H1 (cell line): ENCODE data around the gene EDEM1. TPM values are rescaled to one million over a fixed set of nuclear protein-coding genes. Genes with fewer than 3 reads are reported as not detected.
A peak's percentile ranks its signal among the peaks of the same experiment; 100 is the strongest.

Experiments
- CTCF ChIA-PET: fragments of 300-600 bp; sonication (Branson Sonifier 250); formaldehyde crosslinking; loops from one replicate; lab custom pipeline; 2021; ENCODE audit not compliant: partially characterized antibody; lab: Charles Lee
- POLR2A ChIA-PET: fragments of 300-600 bp; sonication (Branson Sonifier 250); formaldehyde crosslinking; loops from one replicate; lab custom pipeline; 2021; ENCODE audit warnings: inconsistent platforms; ENCODE audit not compliant: partially characterized antibody; lab: Charles Lee
- DNase-seq, 2 experiments: peaks; one replicate each; pipeline versions ENCODE4 v3.0.0 to v3.0.0-alpha.2; 2010 to 2022; ENCODE audit warnings: low spot score in 2 of 2, low read depth in 1 of 2, mixed read lengths in 1 of 2
- FAIRE-seq: peaks from 2 replicates; lab custom pipeline; 2011; peaks lifted over from hg19 to GRCh38; lab: Jason Lieb, UNC
- H2AFZ ChIP-seq: 2 replicates; pipeline ENCODE4 v1.8.1; 2012; ENCODE audit warnings: low read length, inconsistent platforms
- H2AK5ac ChIP-seq: 2 replicates; pipeline ENCODE4 v1.6.1; 2013; ENCODE audit warnings: low read depth, low read length
- H2BK120ac ChIP-seq: replicated peaks from 2 replicates; pipeline ENCODE3; 2013; ENCODE audit warnings: low read depth, low read length, inconsistent platforms
- H2BK12ac ChIP-seq: 2 replicates; pipeline ENCODE4 v1.6.1; 2013; ENCODE audit warnings: low read depth, low read length
- H2BK15ac ChIP-seq: 2 replicates; pipeline ENCODE4 v1.6.1; 2013; ENCODE audit warnings: low read length
- H2BK20ac ChIP-seq: 2 replicates; pipeline ENCODE4 v1.6.1; 2013; ENCODE audit warnings: low read length
- H2BK5ac ChIP-seq: 2 replicates; pipeline ENCODE4 v1.6.1; 2013; ENCODE audit warnings: low read depth, low read length
- H3K14ac ChIP-seq: 2 replicates; pipeline ENCODE4 v1.6.1; 2013; ENCODE audit warnings: inconsistent platforms; ENCODE audit not compliant: insufficient read length
- H3K18ac ChIP-seq: 2 replicates; pipeline ENCODE4 v1.6.1; 2013; ENCODE audit warnings: low read length; ENCODE audit errors: extremely low read depth
- H3K23ac ChIP-seq: 2 replicates; pipeline ENCODE4 v1.6.1; 2013; ENCODE audit warnings: inconsistent platforms; ENCODE audit not compliant: insufficient read length
- H3K23me2 ChIP-seq: 2 replicates; pipeline ENCODE4 v1.6.1; 2013; ENCODE audit warnings: low read depth, low read length
- H3K27ac ChIP-seq: 2 replicates; pipeline ENCODE4 v1.6.1; 2011; ENCODE audit warnings: low read depth, low read length, inconsistent platforms
- H3K27me3 ChIP-seq, 4 experiments: replicated peaks in 1 of 4; 1 replicate in 1 of 4; 2 replicates in 3 of 4; pipeline versions ENCODE4 v1.6.1 to v1.8.1; 2011 to 2013; ENCODE audit warnings: low read length in 3 of 4, mild to moderate bottlenecking in 3 of 4, inconsistent platforms in 2 of 4, mixed read lengths in 2 of 4, moderate library complexity in 1 of 4; ENCODE audit not compliant: control insufficient read depth in 3 of 4, insufficient read depth in 3 of 4; ENCODE audit errors: extremely low read depth in 1 of 4
- H3K36me3 ChIP-seq, 4 experiments: 2 replicates each; pipeline versions ENCODE4 v1.6.1 to v1.8.1; 2011 to 2013; ENCODE audit warnings: mild to moderate bottlenecking in 4 of 4, low read length in 3 of 4, moderate library complexity in 2 of 4, control low read depth in 1 of 4, inconsistent platforms in 1 of 4; ENCODE audit not compliant: insufficient read depth in 4 of 4, control insufficient read depth in 2 of 4
- H3K4ac ChIP-seq: replicated peaks from 2 replicates; pipeline ENCODE3; 2013; ENCODE audit warnings: low read length, low read depth, mixed read lengths, inconsistent platforms; ENCODE audit not compliant: insufficient read length
- H3K4me1 ChIP-seq, 4 experiments: replicated peaks in 1 of 4; 1 replicate in 1 of 4; 2 replicates in 3 of 4; pipeline versions ENCODE4 v1.6.1 to v1.8.1; 2011 to 2013; ENCODE audit warnings: low read length in 3 of 4, inconsistent platforms in 2 of 4, mixed read lengths in 1 of 4; ENCODE audit not compliant: insufficient read depth in 4 of 4, control insufficient read depth in 3 of 4
- H3K4me2 ChIP-seq, 2 experiments: 2 replicates each; pipeline versions ENCODE4 v1.6.1 to v1.8.1; 2011 to 2013; ENCODE audit warnings: low read depth in 2 of 2, low read length in 2 of 2, control low read depth in 1 of 2, inconsistent platforms in 1 of 2, mild to moderate bottlenecking in 1 of 2; ENCODE audit not compliant: insufficient read depth in 1 of 2
- H3K4me3 ChIP-seq, 4 experiments: fragments of 200-600, 300-600 bp in 1 of 4; sonication (generic), shearing (Covaris generic), sonication (Bioruptor Twin) in 1 of 4; 2 replicates each; pipeline versions ENCODE4 v1.5.1 to v1.8.1; 2011 to 2016; ENCODE audit warnings: low read length in 4 of 4, low read depth in 3 of 4, control low read depth in 2 of 4, inconsistent platforms in 2 of 4, mild to moderate bottlenecking in 2 of 4, mixed read lengths in 1 of 4, moderate library complexity in 1 of 4; ENCODE audit not compliant: insufficient read depth in 2 of 4; ENCODE audit errors: extremely low read depth in 1 of 4
- H3K56ac ChIP-seq: replicated peaks from 2 replicates; pipeline ENCODE3; 2013; ENCODE audit warnings: low read depth, mild to moderate bottlenecking, mixed read lengths, low read length, inconsistent platforms; ENCODE audit not compliant: insufficient read length
- H3K79me1 ChIP-seq: 2 replicates; pipeline ENCODE4 v1.6.1; 2013; ENCODE audit warnings: low read depth, low read length, control low read depth
- H3K79me2 ChIP-seq, 2 experiments: 2 replicates each; pipeline versions ENCODE4 v1.6.1 to v1.8.1; 2012 to 2013; ENCODE audit warnings: low read length in 2 of 2, mild to moderate bottlenecking in 2 of 2, inconsistent platforms in 1 of 2; ENCODE audit not compliant: insufficient read depth in 2 of 2, control insufficient read depth in 1 of 2
- H3K9ac ChIP-seq, 4 experiments: replicated peaks in 1 of 4; 1 replicate in 1 of 4; 2 replicates in 3 of 4; pipeline versions ENCODE4 v1.6.1 to v1.8.1; 2011 to 2013; ENCODE audit warnings: low read depth in 3 of 4, low read length in 3 of 4, control low read depth in 2 of 4, mild to moderate bottlenecking in 2 of 4, moderate library complexity in 2 of 4, inconsistent platforms in 1 of 4; ENCODE audit errors: extremely low read depth in 1 of 4
- H3K9me3 ChIP-seq, 2 experiments: 2 replicates each; pipeline versions ENCODE4 v1.6.1 to v1.8.1; 2012 to 2013; ENCODE audit warnings: mild to moderate bottlenecking in 2 of 2, moderate library complexity in 2 of 2, control low read depth in 1 of 2, inconsistent platforms in 1 of 2, low read depth in 1 of 2, low read length in 1 of 2, mixed read lengths in 1 of 2; ENCODE audit not compliant: insufficient read depth in 2 of 2
- H4K20me1 ChIP-seq, 2 experiments: replicated peaks in 1 of 2; 2 replicates each; pipeline versions ENCODE3 to v1.8.1; 2011 to 2013; ENCODE audit warnings: inconsistent platforms in 2 of 2, low read length in 2 of 2, mild to moderate bottlenecking in 1 of 2; ENCODE audit not compliant: insufficient read depth in 2 of 2, control insufficient read depth in 1 of 2
- H4K5ac ChIP-seq: 2 replicates; pipeline ENCODE4 v1.6.1; 2013; ENCODE audit warnings: low read length, low read depth, mixed read lengths, inconsistent platforms; ENCODE audit not compliant: insufficient read length
- H4K8ac ChIP-seq: 2 replicates; pipeline ENCODE4 v1.8.0; 2013; ENCODE audit warnings: mild to moderate bottlenecking, moderate library complexity, low read length, inconsistent platforms; ENCODE audit not compliant: insufficient read depth; ENCODE audit errors: extremely low read depth
- H4K91ac ChIP-seq: replicated peaks from 2 replicates; pipeline ENCODE3; 2013; ENCODE audit warnings: low read length, mixed read lengths, inconsistent platforms; ENCODE audit not compliant: insufficient read length
- GABPA ChIP-seq: IDR thresholded peaks from 2 replicates; pipeline ENCODE4 v1.6.1; 2011; ENCODE audit warnings: mild to moderate bottlenecking, low read length, moderate library complexity, borderline replicate concordance; ENCODE audit not compliant: insufficient read depth
- JUN ChIP-seq: IDR thresholded peaks from 2 replicates; pipeline ENCODE4 v1.6.1; 2011; ENCODE audit warnings: low read depth, mild to moderate bottlenecking, improper control_type of control experiment, low read length
- JUND ChIP-seq: IDR thresholded peaks from 2 replicates; pipeline ENCODE4 v1.6.1; 2011; ENCODE audit warnings: mild to moderate bottlenecking, improper control_type of control experiment, low read length
- KDM5A ChIP-seq: fragments of 200-600 bp; IDR thresholded peaks from 2 replicates; pipeline ENCODE4 v1.7.1; 2012; ENCODE audit warnings: mild to moderate bottlenecking, low read length, inconsistent platforms, mixed read lengths
- MAX ChIP-seq: IDR thresholded peaks from 2 replicates; pipeline ENCODE4 v1.6.1; 2012; ENCODE audit warnings: inconsistent platforms
- NANOG ChIP-seq: IDR thresholded peaks from 2 replicates; pipeline ENCODE4 v1.6.1; 2011; ENCODE audit warnings: low read length, low read depth, mild to moderate bottlenecking, inconsistent platforms; ENCODE audit not compliant: insufficient read depth, poor library complexity, severe bottlenecking
- RFX5 ChIP-seq: IDR thresholded peaks from 2 replicates; pipeline ENCODE4 v1.6.1; 2011; ENCODE audit warnings: low read depth, low read length, improper control_type of control experiment, borderline replicate concordance
- RNF2 ChIP-seq: fragments of 200-900, 300-1000 bp; sonication (generic); IDR thresholded peaks from 2 replicates; pipeline ENCODE4 v1.7.1; 2016; ENCODE audit warnings: borderline replicate concordance, low read depth, mild to moderate bottlenecking, antibody characterized with exemption, low read length; ENCODE audit not compliant: poor library complexity, severe bottlenecking; ENCODE audit errors: missing control alignments
- SP2 ChIP-seq: IDR thresholded peaks from 2 replicates; pipeline ENCODE4 v1.6.1; 2012; ENCODE audit warnings: mild to moderate bottlenecking, low read length, inconsistent platforms
- SUZ12 ChIP-seq: fragments of 200-600 bp; sonication (generic); IDR thresholded peaks from 2 replicates; pipeline ENCODE4 v1.6.1; 2012; ENCODE audit warnings: mild to moderate bottlenecking, inconsistent platforms, low read length, moderate library complexity, mixed read lengths
- WGBS, 2 experiments: shearing (Covaris generic) in 1 of 2; methylation state at CpG; one replicate each; pipeline versions ENCODE4 v1.1.6 to v1.1.7; 2013 to 2015; ENCODE audit warnings: low lambda C conversion rate in 2 of 2, mixed read lengths in 2 of 2, inconsistent platforms in 1 of 2, low coverage in 1 of 2, missing lambda C conversion rate in 1 of 2; ENCODE audit not compliant: insufficient replicate concordance in 2 of 2, insufficient coverage in 1 of 2, insufficient read length in 1 of 2; ENCODE audit errors: extremely low coverage in 1 of 2, missing lambda C conversion rate in 1 of 2; 5-methylcytosine and 5-hydroxymethylcytosine counted together
- polyA plus RNA-seq, 7 experiments: library from polyadenylated mRNA; depleted of rRNA in 3 of 7; stranded (reverse) in 5 of 7; unstranded in 2 of 7; fragments of >200 nt in 5 of 7; fragments of 200-250 nt in 2 of 7; gene quantifications; 1 replicate in 5 of 7; 2 replicates in 1 of 7; 4 replicates in 1 of 7; pipeline versions ENCODE4 v1.2.1 to v1.2.3, GENCODE V29; 2011 to 2013; ENCODE audit warnings: missing spikeins in 2 of 7, mixed read lengths in 2 of 7
- total RNA-seq: library from RNA; stranded (reverse); fragmentation: NEBNext Ultra II Directional; extraction: Animal tissue kit (Norgen Biotek cat#: 25700); gene quantifications from 2 replicates; pipeline ENCODE4 v1.2.1, GENCODE V29; 2021
- TF ChIP-seq, protein P1 (sequence below): IDR thresholded peaks from 2 replicates; pipeline ENCODE4 v1.6.1; 2011; ENCODE audit warnings: low read length, improper control_type of control experiment

EDEM1 gene
- total and polyA plus RNA-seq, 2 of the 8 experiments (the other 6 are each of a cell fraction or from before 2014, with no cell fraction given): 4.8 to 16.4 TPM

DNA sequence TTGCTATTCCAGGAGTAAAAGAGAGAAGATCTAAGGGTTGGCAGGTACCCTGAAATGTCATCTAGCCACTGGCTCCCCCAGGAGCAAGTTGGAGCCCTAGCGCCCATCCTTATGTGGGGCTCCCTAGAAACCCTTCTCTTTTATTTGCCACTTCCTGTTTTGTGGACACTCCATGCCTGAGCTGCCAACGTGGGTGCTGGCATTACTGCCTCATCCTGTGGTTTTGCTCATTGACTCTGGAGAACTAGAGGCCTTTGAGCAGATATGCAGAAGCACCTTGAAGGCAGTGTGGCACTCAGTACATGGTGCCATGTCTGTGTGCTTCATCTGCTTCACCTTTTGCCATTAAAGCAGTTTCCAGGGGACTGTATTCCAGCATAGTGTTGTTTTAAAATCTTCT, 8.1 kb downstream of the EDEM1 start:
- no peak overlapping the region for H3K27ac ChIP-seq
- CTCF ChIA-PET: interaction anchor here (1.2 to 2.4 kb wide), 4 partner anchors 11 to 849 kb away, joined by 3 to 10 read pairs (median 6); no protein-coding TSS in a partner anchor
- H3K23me2 ChIP-seq: no peaks in the 10 kb centered on the region
- H2BK20ac ChIP-seq: no peak overlapping the region; the same call in 1 of the 2 replicates
- peaks cover 0 to 7% (median 5%) of the 10 kb centered on the region in 4 experiments; a peak in 5 of 7 replicates for H3K4me1 ChIP-seq
- H3K27me3 ChIP-seq: no peaks in the 10 kb centered on the region
- peaks cover 0 to 44% of the 10 kb centered on the region in 2 experiments; a peak in 3 of 4 replicates for H3K79me2 ChIP-seq
- H3K36me3 ChIP-seq: peaks cover 0 to 11% (median 3%) of the 10 kb centered on the region in 4 experiments; a peak in 3 of 8 replicates
- peaks cover 4% of the 10 kb centered on the region; the same call in 1 of the 2 replicates for H3K79me1 ChIP-seq
- H3K9me3 ChIP-seq: no peaks in the 10 kb centered on the region
- 0 out of 2 replicates have a peak overlapping the region, but pooled peaks have one; percentile 18 for H2BK5ac ChIP-seq
- H3K56ac ChIP-seq: no peak overlapping the region
- H3K4me2 ChIP-seq: no peak overlapping the region
- DNase-seq: no peak
- no peak overlapping the region for H3K18ac ChIP-seq
- no peak overlapping the region for H3K4ac ChIP-seq
- no peak for FAIRE-seq
- no peak overlapping the region for H3K14ac ChIP-seq
- H4K20me1 ChIP-seq: no peaks in the 10 kb centered on the region
- POLR2A ChIA-PET: interaction anchor here (5.8 kb wide), 1 partner anchor 10 kb away, joined by 46 read pairs; the partner anchor contains the start of gene EDEM1
- peak overlapping the region; percentile 94; the same call in 1 of the 2 replicates for H2AK5ac ChIP-seq
- H4K91ac ChIP-seq: no peak overlapping the region
- WGBS, 2 experiments: 83% methylated on average over 2 of the region's 2 CpGs; no CpG with 5 or more reads in 1 of the 2 experiments
- H2BK120ac ChIP-seq: no peak overlapping the region
- H2BK12ac ChIP-seq: no peak overlapping the region
- no peak overlapping the region for H3K23ac ChIP-seq
- H4K5ac ChIP-seq: no peak overlapping the region
- no peak overlapping the region for H2AFZ ChIP-seq
- no peak overlapping the region; the same call in 1 of the 2 replicates for H4K8ac ChIP-seq
- H2BK15ac ChIP-seq: no peak overlapping the region
- no peak overlapping the region for H3K9ac ChIP-seq
- no peak overlapping the region for H3K4me3 ChIP-seq
- TF ChIP-seq MAX: no peak
- no peak for TF ChIP-seq RNF2
- no peak for TF ChIP-seq JUND
- no peak for TF ChIP-seq RFX5
- TF ChIP-seq SP2: no peak
- no peak for TF ChIP-seq JUN
- TF ChIP-seq GABPA: no peak
- TF ChIP-seq, protein P1, sequence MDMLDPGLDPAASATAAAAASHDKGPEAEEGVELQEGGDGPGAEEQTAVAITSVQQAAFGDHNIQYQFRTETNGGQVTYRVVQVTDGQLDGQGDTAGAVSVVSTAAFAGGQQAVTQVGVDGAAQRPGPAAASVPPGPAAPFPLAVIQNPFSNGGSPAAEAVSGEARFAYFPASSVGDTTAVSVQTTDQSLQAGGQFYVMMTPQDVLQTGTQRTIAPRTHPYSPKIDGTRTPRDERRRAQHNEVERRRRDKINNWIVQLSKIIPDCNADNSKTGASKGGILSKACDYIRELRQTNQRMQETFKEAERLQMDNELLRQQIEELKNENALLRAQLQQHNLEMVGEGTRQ: no peak
- no peak for TF ChIP-seq SUZ12
- no peak for TF ChIP-seq NANOG
- no peak for TF ChIP-seq KDM5A
